K562 (cell line): ENCODE results near the gene ACACB. TPM values are rescaled to one million over a fixed set of nuclear protein-coding genes. Genes with fewer than 3 reads are reported as not detected.

Source experiments
- ILF3 ChIP-seq: fragments of 450-650 bp; IDR thresholded peaks from 2 replicates; pipeline ENCODE4 v1.6.1; 2018; ENCODE audit warnings: antibody characterized with exemption, mild to moderate bottlenecking, moderate library complexity, borderline replicate concordance
- MLLT1 ChIP-seq, 2 experiments: fragments of 450-650 bp; IDR thresholded peaks; 2 replicates each; pipeline ENCODE4 v1.6.1; 2016
- NR2C2 ChIP-seq, 2 experiments: fragments of 200-800 bp in 1 of 2; sonication (Bioruptor generic) in 1 of 2; sonication (generic) in 1 of 2; formaldehyde crosslinking in 1 of 2; IDR thresholded peaks; 2 replicates each; pipeline versions ENCODE4 v1.6.1 to v1.8.0; 2016 to 2022; ENCODE audit warnings: mild to moderate bottlenecking in 1 of 2, missing compliant biosample characterization in 1 of 2, missing genetic modification characterization in 1 of 2, missing genetic modification reagents in 1 of 2
- SRF ChIP-seq, 2 experiments: fragments of 250-450, 450-650 bp in 1 of 2; sonication (Bioruptor Pico) in 1 of 2; sonication (generic) in 1 of 2; formaldehyde crosslinking; IDR thresholded peaks; 2 replicates each; pipeline versions ENCODE4 v1.5.0 to v1.5.1; 2020 to 2022; ENCODE audit warnings: mild to moderate bottlenecking in 1 of 2, missing genetic modification reagents in 1 of 2
- TAF9B ChIP-seq: fragments of 450-650 bp; IDR thresholded peaks from 2 replicates; pipeline ENCODE4 v1.6.1; 2018; ENCODE audit warnings: mild to moderate bottlenecking; ENCODE audit not compliant: partially characterized antibody
- ZNF75A ChIP-seq: fragments of 450-650 bp; formaldehyde crosslinking; IDR thresholded peaks from 2 replicates; pipeline ENCODE4 v1.4.0; 2020; ENCODE audit warnings: mild to moderate bottlenecking
- polyA plus RNA-seq, 8 experiments: library from polyadenylated mRNA; depleted of rRNA in 4 of 8; stranded (reverse) in 5 of 8; unstranded in 3 of 8; fragments of >200 nt; fragmentation: Nextera tagmentation in 2 of 8; fragmentation: Illumina TruSeq in 1 of 8; extraction: Ambion mirVana in 2 of 8; extraction: Trizol in 1 of 8; gene quantifications; 2 replicates each; pipeline versions ENCODE4 v1.2.1 to v1.2.3, GENCODE V29; 2011 to 2014; ENCODE audit warnings: inconsistent platforms in 1 of 8, missing spikeins in 1 of 8
- total RNA-seq, 7 experiments: library from RNA; depleted of rRNA in 6 of 7; stranded (reverse); fragments of >200 nt in 6 of 7; fragmentation: Illumina TruSeq in 2 of 7; extraction: Trizol in 2 of 7; gene quantifications; 2 replicates each; pipeline versions ENCODE4 v1.2.1 to v1.2.3, GENCODE V29; 2011 to 2021; ENCODE audit warnings: low replicate concordance in 1 of 7
- TF ChIP-seq, protein P1 (sequence below): fragments of 200-800 bp; sonication (Bioruptor generic); IDR thresholded peaks from 2 replicates; pipeline ENCODE4 v1.6.1; 2017; ENCODE audit warnings: missing genetic modification characterization, missing compliant biosample characterization

ACACB gene
- total and polyA plus RNA-seq, 9 of the 15 experiments (the other 6 are each of a cell fraction or from before 2014, with no cell fraction given): 0.10 to 2.5 (median 0.83) TPM

- TF ChIP-seq, protein P1, sequence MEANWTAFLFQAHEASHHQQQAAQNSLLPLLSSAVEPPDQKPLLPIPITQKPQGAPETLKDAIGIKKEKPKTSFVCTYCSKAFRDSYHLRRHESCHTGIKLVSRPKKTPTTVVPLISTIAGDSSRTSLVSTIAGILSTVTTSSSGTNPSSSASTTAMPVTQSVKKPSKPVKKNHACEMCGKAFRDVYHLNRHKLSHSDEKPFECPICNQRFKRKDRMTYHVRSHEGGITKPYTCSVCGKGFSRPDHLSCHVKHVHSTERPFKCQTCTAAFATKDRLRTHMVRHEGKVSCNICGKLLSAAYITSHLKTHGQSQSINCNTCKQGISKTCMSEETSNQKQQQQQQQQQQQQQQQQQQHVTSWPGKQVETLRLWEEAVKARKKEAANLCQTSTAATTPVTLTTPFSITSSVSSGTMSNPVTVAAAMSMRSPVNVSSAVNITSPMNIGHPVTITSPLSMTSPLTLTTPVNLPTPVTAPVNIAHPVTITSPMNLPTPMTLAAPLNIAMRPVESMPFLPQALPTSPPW (CRISPR knock-in tag): no peak
- TF ChIP-seq TAF9B: no peak
- TF ChIP-seq SRF (CRISPR knock-in tag; IDR thresholded peaks at IDR 0.05): no peak
- no peak for TF ChIP-seq ZNF75A (CRISPR knock-in tag)
- TF ChIP-seq ILF3: no peak
- no peak for TF ChIP-seq MLLT1 (IDR thresholded peaks at IDR 0.05)
- TF ChIP-seq NR2C2 (CRISPR knock-in tag; IDR thresholded peaks at IDR 0.05): no peak
- TF ChIP-seq NR2C2 (tag; IDR thresholded peaks at IDR 0.05): no peak
Measured at GRCh38 chr12:109212460-109213115, 96.2 kb downstream of the ACACB start (continued).
